Activated CD8-positive, alpha-beta memory T cell treated with anti-CD3 and anti-CD28 coated beads for 24 hours (primary cell): ENCODE data around the gene FZD4.
"Not testable (repeated sequence)": the region's sequence is repeated elsewhere in the genome, so short reads cannot be mapped to it uniquely, and the experiment has no call there.

Experiments used
- DNase-seq: peaks from one replicate; pipeline ENCODE4 v3.0.0-alpha.2; 2020

FZD4 gene

GRCh38 chr11:86955361-86956120 is at the start of gene FZD4:
Gene FZD4, minus strand, starts transcription at chr11:86955395. Its CDS starts 310 bp downstream, at chr11:86955085.
- peak; percentile 81 for DNase-seq

GRCh38 chr11:87004281-87004680 is 49.1 kb upstream of the FZD4 start:
- not testable (repeated sequence) for DNase-seq

GRCh38 chr11:87002918-87003317 is 47.7 kb upstream of the FZD4 start:
- no peak for DNase-seq

- no peak for DNase-seq
Measured at GRCh38 chr11:86999859-87000753, 44.9 kb upstream of the FZD4 start.

GRCh38 chr11:86999388-86999787 is 44.2 kb upstream of the FZD4 start:
- no peak for DNase-seq

- no peak for DNase-seq
Measured at GRCh38 chr11:86996953-86997570, 41.9 kb upstream of the FZD4 start.

- DNase-seq: no peak
Measured at GRCh38 chr11:86993031-86993430, 37.8 kb upstream of the FZD4 start.

- not testable (repeated sequence) for DNase-seq
Measured at GRCh38 chr11:86992340-86992739, 37.1 kb upstream of the FZD4 start.

GRCh38 chr11:86991341-86991740 is 36.1 kb upstream of the FZD4 start:
- no peak for DNase-seq

GRCh38 chr11:86990515-86990914 is 35.3 kb upstream of the FZD4 start:
- DNase-seq: no peak

- DNase-seq: no peak
Measured at GRCh38 chr11:86990031-86990430, 34.8 kb upstream of the FZD4 start.

- DNase-seq: no peak
Measured at GRCh38 chr11:86988351-86988881, 33.2 kb upstream of the FZD4 start.

- no peak for DNase-seq
Measured at GRCh38 chr11:86987679-86988078, 32.5 kb upstream of the FZD4 start.

GRCh38 chr11:86984701-86985100 is 29.5 kb upstream of the FZD4 start:
- DNase-seq: no peak

GRCh38 chr11:86983021-86983488 is 27.9 kb upstream of the FZD4 start:
- no peak for DNase-seq

- no peak for DNase-seq
Measured at GRCh38 chr11:86981777-86982540, 26.8 kb upstream of the FZD4 start.

GRCh38 chr11:86980086-86980796 is 25.0 kb upstream of the FZD4 start:
- DNase-seq: no peak

- no peak for DNase-seq
Measured at GRCh38 chr11:86978756-86979608, 23.8 kb upstream of the FZD4 start.

- no peak for DNase-seq
Measured at GRCh38 chr11:86978247-86978646, 23.1 kb upstream of the FZD4 start.

GRCh38 chr11:86977441-86978050 is 22.4 kb upstream of the FZD4 start:
- DNase-seq: no peak
